Stimulated activated CD8-positive, alpha-beta memory T cell treated with anti-CD3 and anti-CD28 coated beads, Interleukin-7, amount 100 ng/mL, for 24 hours (primary cell): ENCODE measurements around the gene COG7.
"Not testable (repeated sequence)": the region's sequence is repeated elsewhere in the genome, so short reads cannot be mapped to it uniquely, and the experiment has no call there.

Source experiments
- DNase-seq: peaks from one replicate; pipeline ENCODE4 v3.0.0-alpha.2; 2020; ENCODE audit warnings: low read depth

The COG7 gene

GRCh38 chr16:23383881-23384280 lies 69.1 kb downstream of the COG7 start:
- DNase-seq, result no peak

GRCh38 chr16:23382279-23382678 lies 70.7 kb downstream of the COG7 start:
- DNase-seq, result no peak

GRCh38 chr16:23381702-23382101 lies 71.3 kb downstream of the COG7 start:
- not testable (repeated sequence) for DNase-seq

- DNase-seq, result no peak
Measured at GRCh38 chr16:23380501-23380951, 72.5 kb downstream of the COG7 start.

- no peak for DNase-seq
Measured at GRCh38 chr16:23379707-23380106, 73.3 kb downstream of the COG7 start.

DNA sequence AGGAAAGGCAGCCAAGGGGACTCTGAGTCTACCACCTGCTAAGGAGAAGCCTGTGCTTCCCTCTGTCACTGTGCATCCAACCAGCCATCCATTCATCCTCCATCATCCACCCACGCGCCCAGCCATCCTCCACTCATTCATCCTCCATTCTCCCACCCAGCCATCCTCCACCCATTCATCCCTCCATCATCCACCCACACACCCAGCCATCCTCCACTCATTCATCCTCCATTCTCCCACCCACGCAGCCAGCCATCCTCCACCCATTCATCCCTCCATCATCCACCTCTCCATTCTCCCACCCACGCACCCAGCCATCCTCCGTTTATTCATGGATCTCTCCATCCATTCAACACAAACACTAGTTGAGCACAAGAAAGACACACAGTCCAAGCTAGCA lies 74.1 kb downstream of the COG7 start:
- no peak for DNase-seq

- DNase-seq, result no peak
Measured at GRCh38 chr16:23378256-23378655, 74.7 kb downstream of the COG7 start.

- DNase-seq, result no peak
Measured at GRCh38 chr16:23377071-23377931, 75.7 kb downstream of the COG7 start.

- DNase-seq, result no peak
Measured at GRCh38 chr16:23375643-23376042, 77.3 kb downstream of the COG7 start.

DNA sequence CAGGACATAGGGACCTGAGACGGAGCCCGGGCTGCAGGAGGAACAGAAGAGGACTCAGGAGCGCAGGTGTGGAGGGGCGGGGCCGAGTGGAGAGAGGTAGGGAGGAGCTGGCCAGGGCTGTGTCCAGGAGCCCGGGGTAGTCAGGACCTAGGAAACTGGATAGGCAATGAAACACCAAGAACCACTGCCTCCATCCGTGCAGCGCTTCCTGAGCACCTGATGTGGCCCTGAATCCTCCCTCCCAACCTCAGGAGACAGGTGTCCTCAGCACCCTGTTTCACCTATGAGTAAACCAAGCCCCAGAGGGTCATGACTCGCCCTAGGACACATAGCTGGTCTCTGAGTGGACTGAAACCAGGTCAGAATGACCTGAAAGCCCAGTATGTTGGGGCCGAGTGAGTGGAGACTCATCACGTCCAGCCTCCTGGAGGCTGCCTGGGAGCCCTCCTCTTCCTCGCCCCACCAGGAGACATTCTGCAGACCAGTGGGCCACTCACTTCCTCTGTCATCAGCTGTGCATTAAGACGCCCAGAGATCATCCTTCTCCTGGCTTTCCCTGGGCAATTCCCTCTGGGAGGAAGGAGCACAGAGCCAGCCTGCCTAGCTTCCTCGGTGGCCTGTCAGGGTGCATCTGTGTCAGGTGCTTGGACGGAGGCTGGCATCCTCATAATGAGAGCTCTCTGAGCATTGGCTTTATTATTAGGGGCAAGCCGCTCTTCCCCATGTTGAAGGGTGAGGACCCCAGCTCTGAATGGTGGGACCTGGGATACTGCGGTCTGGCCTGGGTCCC lies 78.1 kb downstream of the COG7 start:
- no peak for DNase-seq

DNA sequence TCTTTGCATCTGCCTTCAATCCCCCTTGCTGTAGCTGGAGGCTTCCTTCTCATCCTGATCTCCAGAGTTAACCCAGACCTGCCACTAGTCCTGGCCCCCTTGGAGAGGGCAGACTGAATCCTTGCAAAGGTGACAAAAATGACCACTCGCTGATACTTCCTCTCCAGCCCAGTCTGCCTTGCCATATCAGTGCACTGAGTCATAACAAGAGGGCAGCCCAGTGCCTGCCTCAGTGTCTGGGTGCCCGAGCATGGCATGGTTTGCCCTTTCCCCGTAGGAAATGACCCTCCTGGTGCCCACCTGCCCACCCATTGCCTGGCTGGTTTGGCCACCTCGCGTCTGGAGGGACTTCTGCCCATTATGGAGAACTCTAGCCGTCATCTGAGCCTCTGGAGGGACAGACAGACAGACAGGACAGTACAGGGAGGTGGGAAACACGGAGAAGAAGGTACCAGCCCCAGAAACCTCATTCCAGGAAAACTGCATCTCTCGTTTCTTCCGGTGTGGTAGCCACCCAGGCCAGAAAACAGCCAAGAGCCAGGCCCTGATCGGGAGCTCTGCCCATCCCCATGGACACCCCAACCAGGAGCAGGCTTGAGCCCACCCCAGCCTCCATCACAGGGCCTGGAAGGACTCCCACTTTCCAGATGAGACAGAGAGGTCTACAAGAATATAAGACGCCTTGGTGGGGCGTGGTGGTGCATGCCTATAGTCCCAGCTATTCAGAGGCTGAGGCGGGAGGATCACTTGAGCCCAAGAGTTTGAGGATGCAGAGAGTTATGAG lies 79.4 kb downstream of the COG7 start:
- DNase-seq, result no peak

DNA sequence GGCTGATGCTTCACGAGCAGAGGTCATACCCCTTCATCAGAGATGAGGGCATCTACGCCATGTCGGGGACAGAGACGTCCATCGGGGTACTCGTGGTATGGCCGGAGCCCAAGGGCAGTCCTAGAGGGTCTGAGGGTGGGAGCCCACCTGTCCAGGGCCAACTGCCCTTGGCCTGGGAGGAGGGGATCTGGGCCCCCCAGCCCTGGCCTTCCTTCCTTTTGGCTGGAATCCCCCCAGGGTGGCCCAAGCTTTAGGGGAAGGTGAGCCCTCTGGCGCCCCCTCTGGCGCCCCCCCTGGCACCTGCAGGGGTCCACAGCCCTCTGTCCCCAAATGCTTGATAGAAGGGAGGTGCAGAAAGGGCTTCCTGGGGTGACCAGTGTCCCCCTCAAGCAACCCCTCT lies 81.6 kb downstream of the COG7 start:
- no peak for DNase-seq

- DNase-seq, result no peak
Measured at GRCh38 chr16:23369416-23369815, 83.6 kb downstream of the COG7 start.

DNA sequence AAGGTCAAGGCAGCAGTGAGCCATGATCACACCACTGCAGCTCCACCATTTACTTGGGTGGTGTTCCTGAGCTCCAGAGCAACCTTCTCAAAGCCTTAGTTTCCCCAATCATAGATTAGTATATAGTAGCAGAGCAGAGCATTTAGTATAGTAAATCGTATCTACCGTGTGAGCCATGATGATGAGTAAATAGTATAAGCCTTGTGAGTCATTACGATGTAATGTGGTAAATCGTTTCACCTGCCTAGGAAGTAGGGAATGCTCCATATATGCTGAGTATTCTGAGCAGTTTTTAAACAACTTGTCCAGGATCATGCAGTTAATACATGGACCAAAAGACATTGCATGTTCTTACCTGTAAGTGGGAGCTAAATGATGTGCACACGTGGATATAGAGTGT lies 84.5 kb downstream of the COG7 start:
- no peak for DNase-seq

- no peak for DNase-seq
Measured at GRCh38 chr16:23367988-23368387, 85.0 kb downstream of the COG7 start.

DNA sequence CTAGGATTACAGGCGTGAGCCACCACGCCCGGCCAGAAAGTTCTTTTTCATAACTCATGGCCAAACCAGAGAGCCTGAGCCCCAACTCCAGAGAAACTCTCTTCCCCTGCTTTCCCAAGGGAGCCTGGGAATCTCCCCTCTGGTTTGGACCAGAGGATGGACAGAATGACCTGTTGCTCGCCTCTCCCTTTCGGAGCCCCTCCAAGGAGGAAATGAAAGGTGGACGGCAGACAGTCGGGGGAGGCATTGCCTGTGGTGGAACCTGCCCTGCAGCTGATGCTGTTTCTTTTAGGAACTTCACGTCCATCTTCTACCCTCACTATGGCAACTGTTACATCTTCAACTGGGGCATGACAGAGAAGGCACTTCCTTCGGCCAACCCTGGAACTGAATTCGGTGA lies 85.4 kb downstream of the COG7 start:
- no peak for DNase-seq

- not testable (repeated sequence) for DNase-seq
Measured at GRCh38 chr16:23366341-23366740, 86.6 kb downstream of the COG7 start.

DNA sequence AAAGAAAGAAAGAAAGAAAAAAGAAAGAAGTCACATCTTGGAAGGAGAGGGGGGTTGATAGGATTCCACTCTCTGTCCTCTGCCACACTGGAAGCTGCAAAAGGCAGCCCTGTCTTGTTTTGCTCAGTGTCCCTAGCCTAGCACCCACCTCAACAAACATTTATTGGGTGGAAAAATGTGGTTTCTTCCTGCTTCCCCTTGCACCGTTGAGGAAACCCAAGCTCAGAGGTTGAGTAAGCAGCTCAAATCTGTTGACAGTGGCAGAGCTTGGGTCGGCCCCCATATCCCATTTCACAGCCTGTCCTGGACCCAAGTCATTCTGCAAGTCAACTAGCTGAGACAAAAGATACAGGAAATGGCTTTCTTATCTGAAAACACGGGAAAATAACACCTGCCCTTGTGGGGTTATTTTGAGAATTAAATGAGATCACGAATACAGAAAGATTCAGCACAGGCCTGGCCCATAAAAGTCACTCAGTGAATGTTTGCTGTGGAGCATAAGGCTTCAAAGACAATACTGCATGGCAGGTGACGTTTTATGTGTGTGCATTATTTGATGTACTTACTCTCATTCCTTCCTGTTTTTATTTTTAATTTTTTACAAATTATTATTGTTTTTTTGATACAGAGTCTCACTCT lies 87.3 kb downstream of the COG7 start:
- DNase-seq, result no peak

DNA sequence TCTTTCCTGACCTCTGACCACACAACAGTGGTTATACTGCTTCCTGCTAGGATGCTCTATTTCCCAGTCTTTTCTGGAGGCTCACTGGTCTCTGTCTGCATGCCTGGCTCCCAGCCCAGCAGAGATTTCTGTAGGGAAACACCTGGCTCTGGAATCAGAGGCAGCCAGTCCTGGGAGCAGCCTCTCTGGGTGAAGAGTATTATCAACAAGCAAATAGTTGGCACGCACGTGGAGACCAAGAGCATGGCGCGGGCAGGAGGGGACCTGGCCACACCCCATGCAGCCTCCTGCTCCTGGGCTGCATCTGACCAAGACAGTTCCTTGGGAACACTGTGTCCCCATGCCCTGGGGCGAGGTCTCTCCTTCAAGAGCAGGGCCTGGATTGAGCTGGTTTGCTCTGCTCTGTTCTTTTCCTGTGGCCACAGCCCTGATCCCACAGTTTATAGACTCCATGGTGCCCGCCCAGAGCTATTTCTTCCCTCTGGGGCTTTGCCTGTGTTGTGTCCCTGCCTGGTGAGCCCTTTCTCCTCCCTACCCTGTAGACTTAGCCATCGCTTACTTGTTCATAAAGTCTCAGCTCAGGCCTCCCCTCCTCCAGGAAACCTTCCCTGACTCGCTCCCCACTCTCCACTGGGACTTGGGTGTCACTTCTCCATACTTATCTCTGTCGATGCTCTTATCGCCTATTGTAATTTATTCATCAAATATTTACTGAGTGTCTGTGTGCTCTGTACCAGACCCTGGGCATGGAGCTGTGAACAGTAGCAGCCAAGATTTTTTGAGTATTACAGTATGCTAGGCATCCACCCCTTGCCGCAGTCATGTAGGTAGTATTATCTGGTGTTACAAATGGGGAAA lies 90.3 kb downstream of the COG7 start:
- DNase-seq, result no peak

GRCh38 chr16:23359092-23359760 lies 93.8 kb downstream of the COG7 start:
- DNase-seq, result no peak
